Epithelial cell of proximal tubule (primary cell): ENCODE data around the gene MOGAT2. TPM values are rescaled to one million over a fixed set of nuclear protein-coding genes. Genes with fewer than 3 reads are reported as not detected.

Source experiments
- DNase-seq: peaks from one replicate; pipeline ENCODE4 v3.0.0-alpha.2; 2011; ENCODE audit warnings: low read depth
- H3K4me3 ChIP-seq: 2 replicates; pipeline ENCODE4 v1.5.1; 2011; ENCODE audit warnings: low read depth, mild to moderate bottlenecking, low read length
- total RNA-seq: library from RNA; depleted of rRNA; stranded (reverse); fragments of >200 nt; gene quantifications from 2 replicates; pipeline ENCODE4 v1.2.3, GENCODE V29; 2015
- TF ChIP-seq, protein P1 (sequence below): conservative IDR thresholded peaks from 2 replicates; pipeline ENCODE4 v1.5.1; 2012; ENCODE audit warnings: low read depth, mild to moderate bottlenecking, low read length

The MOGAT2 gene
- total RNA-seq, 1 donor from 2014 or later = not detected

DNA sequence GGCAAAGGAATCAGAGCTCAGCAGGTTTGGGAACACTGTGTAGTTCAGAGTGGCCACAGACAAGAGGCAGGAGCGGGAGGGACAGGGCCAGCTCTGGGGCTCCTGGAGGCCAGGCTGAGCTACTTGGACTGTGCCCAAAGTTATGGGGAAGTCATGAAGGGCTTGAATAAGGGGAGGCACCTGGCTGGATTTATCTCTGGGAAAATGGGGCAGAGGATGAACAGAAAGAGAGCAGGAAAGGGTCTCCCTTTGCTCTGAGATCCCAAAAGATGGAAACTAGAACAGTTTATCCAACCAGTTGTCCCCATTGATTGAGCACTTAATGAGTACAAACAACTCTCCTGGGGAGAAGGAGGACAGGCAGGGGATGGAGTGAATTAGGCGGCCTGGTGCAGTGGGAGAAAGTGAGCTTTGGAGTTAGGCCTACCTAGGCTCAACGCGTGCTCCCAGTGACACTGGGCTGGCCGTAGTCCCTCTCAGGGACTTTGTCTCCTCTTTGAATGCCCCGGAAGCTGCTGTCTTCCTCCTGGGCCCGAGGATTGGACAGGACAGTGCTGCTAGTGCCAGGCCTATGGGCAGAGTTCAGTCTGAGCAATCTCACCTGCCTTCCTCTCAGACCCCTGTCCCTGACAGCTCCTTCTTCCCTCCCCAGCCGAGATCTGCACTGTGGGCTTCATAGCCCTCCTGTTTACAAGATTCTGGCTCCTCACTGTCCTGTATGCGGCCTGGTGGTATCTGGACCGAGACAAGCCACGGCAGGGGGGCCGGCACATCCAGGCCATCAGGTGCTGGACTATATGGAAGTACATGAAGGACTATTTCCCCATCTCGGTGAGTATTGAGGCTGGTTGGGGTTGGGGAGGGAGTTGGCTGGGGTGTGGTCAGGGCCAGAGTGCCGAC lies 2.0 kb downstream of the MOGAT2 start:
- H3K4me3 ChIP-seq = no peak overlapping the region
- DNase-seq = no peak
- TF ChIP-seq, protein P1, sequence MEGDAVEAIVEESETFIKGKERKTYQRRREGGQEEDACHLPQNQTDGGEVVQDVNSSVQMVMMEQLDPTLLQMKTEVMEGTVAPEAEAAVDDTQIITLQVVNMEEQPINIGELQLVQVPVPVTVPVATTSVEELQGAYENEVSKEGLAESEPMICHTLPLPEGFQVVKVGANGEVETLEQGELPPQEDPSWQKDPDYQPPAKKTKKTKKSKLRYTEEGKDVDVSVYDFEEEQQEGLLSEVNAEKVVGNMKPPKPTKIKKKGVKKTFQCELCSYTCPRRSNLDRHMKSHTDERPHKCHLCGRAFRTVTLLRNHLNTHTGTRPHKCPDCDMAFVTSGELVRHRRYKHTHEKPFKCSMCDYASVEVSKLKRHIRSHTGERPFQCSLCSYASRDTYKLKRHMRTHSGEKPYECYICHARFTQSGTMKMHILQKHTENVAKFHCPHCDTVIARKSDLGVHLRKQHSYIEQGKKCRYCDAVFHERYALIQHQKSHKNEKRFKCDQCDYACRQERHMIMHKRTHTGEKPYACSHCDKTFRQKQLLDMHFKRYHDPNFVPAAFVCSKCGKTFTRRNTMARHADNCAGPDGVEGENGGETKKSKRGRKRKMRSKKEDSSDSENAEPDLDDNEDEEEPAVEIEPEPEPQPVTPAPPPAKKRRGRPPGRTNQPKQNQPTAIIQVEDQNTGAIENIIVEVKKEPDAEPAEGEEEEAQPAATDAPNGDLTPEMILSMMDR = no peak

DNA sequence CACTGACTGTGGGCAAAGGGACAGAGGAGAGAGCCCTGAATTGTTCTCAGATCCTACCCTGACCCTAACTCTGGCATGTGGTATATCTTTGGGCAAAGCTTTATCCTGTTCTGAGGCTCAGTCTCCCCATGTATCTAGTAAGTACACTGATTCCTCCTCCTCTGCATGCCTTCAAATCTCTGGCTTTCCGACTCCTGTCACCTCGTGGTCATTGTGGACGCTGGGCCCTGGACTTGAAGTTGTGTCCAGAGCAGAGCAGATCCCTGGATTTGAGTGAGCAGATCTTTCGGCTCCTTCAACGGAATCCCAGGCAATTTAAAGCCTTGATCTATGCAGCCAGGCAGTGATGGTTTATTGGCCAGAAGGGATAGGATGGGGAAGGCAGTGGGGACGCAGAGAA lies 3.0 kb downstream of the MOGAT2 start:
- DNase-seq = no peak
- H3K4me3 ChIP-seq = no peak overlapping the region
- TF ChIP-seq, protein P1 = no peak

DNA sequence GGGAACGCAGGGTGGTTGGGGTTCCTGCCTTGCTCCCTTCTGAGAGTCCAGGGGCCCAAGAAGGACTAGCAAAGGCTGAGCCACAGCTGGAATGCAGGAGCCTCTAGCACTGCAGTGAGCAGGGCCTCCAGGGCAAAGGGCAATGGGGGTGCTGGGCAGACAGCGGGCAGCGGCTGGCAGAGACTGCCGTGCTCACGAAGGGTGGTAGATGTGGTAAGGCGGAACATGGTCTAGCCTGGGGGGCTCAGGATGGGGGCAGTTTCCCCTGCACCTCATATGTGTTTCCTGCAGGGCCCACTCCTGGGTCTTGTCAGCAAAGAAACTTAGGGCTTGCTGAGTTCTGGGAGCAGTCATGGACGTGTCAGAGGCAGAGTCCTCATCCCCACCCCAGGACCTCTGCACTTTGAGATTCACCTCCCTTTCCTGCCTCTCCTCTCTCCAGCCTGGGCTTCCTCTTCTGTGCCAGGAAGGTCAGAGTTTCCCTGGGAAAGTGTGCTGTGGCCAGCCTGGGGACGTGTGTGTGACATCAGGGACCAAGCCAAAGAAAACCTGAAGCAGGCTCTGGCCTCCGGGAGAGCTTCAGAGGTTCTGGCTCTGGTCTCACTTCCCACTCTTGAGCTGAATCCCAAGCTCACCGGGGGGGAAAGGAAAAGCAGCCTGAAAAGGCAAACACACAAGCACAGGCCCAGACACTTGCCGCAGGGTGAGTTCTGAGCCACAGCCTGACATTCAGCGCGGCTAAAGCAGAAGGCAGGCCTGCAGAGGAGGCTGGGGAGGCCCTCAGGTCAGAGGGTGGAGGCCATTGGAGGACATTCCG lies 4.4 kb downstream of the MOGAT2 start:
- TF ChIP-seq, protein P1 = no peak
- DNase-seq = no peak
- H3K4me3 ChIP-seq = no peak overlapping the region

DNA sequence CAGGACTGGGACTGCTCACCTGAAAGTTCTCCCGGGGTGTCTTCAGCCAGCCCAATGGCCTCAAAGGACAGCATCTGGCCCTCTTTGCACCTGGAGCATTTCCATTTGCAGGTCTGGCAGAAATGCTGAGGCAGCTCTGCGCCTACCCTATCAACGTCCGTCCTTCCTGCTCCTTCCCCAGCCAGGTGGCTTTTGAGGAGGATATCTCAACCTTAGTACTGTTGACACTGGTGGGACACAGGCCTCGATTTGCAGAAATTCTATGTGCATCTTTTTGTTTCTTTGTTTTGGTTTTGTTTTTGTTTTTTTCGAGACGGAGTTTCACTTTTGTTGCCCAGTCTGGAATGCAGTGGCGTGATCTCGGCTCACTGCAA lies 5.0 kb downstream of the MOGAT2 start:
- TF ChIP-seq, protein P1 = no peak
- no peak for DNase-seq
- no peak overlapping the region for H3K4me3 ChIP-seq

DNA sequence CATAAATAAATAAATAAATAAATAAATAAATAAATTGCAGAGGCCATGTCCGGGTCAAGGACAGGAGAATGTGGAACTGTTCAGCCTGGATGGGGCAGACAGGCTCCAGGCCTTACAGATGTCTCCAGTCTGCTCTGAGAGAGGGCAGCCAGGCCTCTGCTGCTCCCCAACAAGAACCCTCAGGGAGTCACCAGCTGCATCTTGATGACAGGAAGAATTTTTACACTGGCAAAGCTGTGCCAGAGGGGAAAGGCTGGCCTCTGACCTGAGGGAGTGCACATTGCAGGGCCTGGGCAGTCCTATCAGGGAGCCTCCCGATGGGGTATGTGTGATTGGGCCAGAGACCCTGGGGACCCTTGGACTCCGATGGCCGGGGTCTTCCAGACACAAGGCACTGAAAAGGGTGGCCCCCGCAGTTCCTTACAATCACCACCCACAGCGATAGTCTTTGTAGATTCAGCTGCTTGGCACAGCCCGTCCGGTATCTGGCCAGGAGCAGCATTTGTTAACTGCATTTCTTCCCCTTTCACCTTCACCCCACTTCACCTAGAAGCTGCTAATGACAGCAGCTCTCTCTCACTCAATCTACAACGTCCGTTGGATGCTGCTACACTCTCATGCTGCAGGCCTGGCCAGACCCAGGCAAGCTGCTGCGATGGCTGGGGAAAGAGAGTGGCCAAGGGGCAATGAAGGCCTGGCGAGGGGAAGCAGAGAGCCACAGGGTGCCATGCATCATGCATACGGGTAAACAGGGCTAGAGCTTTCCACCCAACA lies 8.1 kb downstream of the MOGAT2 start:
- TF ChIP-seq, protein P1 = no peak
- no peak for DNase-seq
- H3K4me3 ChIP-seq = no peak overlapping the region

DNA sequence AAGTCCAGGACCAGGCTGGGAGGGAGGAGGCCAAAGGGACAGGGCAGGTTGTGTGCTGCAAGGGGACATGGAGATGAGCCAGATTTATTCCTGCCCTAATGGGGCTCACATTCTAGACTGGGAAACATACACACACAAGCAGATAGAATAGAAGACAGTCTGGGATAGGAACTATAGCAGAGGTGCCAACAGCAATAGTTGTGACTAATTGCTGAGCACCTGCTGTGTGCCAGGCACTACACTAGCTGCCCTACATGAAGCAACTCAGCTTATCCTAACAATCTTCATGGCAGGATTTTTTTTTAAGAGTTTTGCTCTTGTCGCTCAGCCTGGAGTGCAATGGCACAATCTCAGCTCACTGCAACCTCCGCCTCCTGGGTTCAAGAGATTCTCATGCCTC lies 11.4 kb downstream of the MOGAT2 start:
- H3K4me3 ChIP-seq = no peak overlapping the region
- TF ChIP-seq, protein P1 = no peak
- DNase-seq = no peak
